ENCODE measurements around the gene EEFSEC.

DNA sequence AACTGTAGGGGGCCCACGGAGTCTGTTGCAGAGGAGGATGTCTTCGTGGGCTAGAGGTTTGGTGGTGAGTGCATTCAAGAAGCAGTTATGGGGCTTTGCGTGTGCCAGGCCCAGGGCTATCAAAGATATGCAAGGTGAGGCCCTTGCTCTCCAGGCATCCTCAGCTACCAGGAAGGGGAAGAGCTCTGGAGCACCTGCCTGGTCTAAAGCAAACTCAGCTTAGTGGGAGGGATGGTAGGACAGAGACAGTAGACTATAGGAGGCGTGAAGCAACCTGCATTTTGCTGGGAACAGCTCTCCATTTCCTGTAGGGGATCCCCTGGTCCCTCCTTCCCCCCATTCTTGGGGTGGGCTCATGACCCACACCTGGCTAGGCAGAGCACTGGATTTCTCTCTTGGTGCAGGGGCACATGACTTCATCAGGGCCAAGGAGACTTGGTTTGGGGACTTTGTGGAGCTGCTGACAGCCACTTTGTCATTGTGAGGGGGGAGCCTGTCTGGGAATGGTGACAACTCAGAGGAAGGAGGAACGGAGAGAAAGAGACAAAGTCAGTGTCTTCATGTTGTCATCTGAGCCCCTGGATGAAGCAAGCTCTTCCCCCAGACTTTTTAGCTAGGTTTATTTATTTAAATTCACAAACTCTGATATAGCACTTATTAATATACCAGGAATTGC lies 8.6 kb upstream of the EEFSEC start:
- no peak for TF ChIP-seq POLR2AphosphoS5 (IDR thresholded peaks at IDR 0.05; ENCODE audit: low read depth)
- TF ChIP-seq EZH2 (IDR thresholded peaks at IDR 0.05; ENCODE audit: low read depth, unreplicated experiment) = no peak
- TF ChIP-seq, protein P1, sequence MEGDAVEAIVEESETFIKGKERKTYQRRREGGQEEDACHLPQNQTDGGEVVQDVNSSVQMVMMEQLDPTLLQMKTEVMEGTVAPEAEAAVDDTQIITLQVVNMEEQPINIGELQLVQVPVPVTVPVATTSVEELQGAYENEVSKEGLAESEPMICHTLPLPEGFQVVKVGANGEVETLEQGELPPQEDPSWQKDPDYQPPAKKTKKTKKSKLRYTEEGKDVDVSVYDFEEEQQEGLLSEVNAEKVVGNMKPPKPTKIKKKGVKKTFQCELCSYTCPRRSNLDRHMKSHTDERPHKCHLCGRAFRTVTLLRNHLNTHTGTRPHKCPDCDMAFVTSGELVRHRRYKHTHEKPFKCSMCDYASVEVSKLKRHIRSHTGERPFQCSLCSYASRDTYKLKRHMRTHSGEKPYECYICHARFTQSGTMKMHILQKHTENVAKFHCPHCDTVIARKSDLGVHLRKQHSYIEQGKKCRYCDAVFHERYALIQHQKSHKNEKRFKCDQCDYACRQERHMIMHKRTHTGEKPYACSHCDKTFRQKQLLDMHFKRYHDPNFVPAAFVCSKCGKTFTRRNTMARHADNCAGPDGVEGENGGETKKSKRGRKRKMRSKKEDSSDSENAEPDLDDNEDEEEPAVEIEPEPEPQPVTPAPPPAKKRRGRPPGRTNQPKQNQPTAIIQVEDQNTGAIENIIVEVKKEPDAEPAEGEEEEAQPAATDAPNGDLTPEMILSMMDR (conservative IDR thresholded peaks at IDR 0.05; ENCODE audit: low read depth in 2 of 2) = no peak
- no peak for TF ChIP-seq EZH2phosphoT487 (IDR thresholded peaks at IDR 0.05; ENCODE audit: unreplicated experiment)
- TF ChIP-seq CREB1 (CRISPR knock-in tag; IDR thresholded peaks at IDR 0.05; ENCODE audit: low read depth) = no peak
- TF ChIP-seq, protein P2, sequence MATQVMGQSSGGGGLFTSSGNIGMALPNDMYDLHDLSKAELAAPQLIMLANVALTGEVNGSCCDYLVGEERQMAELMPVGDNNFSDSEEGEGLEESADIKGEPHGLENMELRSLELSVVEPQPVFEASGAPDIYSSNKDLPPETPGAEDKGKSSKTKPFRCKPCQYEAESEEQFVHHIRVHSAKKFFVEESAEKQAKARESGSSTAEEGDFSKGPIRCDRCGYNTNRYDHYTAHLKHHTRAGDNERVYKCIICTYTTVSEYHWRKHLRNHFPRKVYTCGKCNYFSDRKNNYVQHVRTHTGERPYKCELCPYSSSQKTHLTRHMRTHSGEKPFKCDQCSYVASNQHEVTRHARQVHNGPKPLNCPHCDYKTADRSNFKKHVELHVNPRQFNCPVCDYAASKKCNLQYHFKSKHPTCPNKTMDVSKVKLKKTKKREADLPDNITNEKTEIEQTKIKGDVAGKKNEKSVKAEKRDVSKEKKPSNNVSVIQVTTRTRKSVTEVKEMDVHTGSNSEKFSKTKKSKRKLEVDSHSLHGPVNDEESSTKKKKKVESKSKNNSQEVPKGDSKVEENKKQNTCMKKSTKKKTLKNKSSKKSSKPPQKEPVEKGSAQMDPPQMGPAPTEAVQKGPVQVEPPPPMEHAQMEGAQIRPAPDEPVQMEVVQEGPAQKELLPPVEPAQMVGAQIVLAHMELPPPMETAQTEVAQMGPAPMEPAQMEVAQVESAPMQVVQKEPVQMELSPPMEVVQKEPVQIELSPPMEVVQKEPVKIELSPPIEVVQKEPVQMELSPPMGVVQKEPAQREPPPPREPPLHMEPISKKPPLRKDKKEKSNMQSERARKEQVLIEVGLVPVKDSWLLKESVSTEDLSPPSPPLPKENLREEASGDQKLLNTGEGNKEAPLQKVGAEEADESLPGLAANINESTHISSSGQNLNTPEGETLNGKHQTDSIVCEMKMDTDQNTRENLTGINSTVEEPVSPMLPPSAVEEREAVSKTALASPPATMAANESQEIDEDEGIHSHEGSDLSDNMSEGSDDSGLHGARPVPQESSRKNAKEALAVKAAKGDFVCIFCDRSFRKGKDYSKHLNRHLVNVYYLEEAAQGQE (IDR thresholded peaks at IDR 0.05; ENCODE audit: unreplicated experiment) = no peak
- TF ChIP-seq, protein P3, sequence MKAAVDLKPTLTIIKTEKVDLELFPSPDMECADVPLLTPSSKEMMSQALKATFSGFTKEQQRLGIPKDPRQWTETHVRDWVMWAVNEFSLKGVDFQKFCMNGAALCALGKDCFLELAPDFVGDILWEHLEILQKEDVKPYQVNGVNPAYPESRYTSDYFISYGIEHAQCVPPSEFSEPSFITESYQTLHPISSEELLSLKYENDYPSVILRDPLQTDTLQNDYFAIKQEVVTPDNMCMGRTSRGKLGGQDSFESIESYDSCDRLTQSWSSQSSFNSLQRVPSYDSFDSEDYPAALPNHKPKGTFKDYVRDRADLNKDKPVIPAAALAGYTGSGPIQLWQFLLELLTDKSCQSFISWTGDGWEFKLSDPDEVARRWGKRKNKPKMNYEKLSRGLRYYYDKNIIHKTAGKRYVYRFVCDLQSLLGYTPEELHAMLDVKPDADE (IDR thresholded peaks at IDR 0.05) = no peak
- TF ChIP-seq STAT1 (IDR thresholded peaks at IDR 0.05; ENCODE audit: unreplicated experiment) = no peak
- TF ChIP-seq, protein P4, sequence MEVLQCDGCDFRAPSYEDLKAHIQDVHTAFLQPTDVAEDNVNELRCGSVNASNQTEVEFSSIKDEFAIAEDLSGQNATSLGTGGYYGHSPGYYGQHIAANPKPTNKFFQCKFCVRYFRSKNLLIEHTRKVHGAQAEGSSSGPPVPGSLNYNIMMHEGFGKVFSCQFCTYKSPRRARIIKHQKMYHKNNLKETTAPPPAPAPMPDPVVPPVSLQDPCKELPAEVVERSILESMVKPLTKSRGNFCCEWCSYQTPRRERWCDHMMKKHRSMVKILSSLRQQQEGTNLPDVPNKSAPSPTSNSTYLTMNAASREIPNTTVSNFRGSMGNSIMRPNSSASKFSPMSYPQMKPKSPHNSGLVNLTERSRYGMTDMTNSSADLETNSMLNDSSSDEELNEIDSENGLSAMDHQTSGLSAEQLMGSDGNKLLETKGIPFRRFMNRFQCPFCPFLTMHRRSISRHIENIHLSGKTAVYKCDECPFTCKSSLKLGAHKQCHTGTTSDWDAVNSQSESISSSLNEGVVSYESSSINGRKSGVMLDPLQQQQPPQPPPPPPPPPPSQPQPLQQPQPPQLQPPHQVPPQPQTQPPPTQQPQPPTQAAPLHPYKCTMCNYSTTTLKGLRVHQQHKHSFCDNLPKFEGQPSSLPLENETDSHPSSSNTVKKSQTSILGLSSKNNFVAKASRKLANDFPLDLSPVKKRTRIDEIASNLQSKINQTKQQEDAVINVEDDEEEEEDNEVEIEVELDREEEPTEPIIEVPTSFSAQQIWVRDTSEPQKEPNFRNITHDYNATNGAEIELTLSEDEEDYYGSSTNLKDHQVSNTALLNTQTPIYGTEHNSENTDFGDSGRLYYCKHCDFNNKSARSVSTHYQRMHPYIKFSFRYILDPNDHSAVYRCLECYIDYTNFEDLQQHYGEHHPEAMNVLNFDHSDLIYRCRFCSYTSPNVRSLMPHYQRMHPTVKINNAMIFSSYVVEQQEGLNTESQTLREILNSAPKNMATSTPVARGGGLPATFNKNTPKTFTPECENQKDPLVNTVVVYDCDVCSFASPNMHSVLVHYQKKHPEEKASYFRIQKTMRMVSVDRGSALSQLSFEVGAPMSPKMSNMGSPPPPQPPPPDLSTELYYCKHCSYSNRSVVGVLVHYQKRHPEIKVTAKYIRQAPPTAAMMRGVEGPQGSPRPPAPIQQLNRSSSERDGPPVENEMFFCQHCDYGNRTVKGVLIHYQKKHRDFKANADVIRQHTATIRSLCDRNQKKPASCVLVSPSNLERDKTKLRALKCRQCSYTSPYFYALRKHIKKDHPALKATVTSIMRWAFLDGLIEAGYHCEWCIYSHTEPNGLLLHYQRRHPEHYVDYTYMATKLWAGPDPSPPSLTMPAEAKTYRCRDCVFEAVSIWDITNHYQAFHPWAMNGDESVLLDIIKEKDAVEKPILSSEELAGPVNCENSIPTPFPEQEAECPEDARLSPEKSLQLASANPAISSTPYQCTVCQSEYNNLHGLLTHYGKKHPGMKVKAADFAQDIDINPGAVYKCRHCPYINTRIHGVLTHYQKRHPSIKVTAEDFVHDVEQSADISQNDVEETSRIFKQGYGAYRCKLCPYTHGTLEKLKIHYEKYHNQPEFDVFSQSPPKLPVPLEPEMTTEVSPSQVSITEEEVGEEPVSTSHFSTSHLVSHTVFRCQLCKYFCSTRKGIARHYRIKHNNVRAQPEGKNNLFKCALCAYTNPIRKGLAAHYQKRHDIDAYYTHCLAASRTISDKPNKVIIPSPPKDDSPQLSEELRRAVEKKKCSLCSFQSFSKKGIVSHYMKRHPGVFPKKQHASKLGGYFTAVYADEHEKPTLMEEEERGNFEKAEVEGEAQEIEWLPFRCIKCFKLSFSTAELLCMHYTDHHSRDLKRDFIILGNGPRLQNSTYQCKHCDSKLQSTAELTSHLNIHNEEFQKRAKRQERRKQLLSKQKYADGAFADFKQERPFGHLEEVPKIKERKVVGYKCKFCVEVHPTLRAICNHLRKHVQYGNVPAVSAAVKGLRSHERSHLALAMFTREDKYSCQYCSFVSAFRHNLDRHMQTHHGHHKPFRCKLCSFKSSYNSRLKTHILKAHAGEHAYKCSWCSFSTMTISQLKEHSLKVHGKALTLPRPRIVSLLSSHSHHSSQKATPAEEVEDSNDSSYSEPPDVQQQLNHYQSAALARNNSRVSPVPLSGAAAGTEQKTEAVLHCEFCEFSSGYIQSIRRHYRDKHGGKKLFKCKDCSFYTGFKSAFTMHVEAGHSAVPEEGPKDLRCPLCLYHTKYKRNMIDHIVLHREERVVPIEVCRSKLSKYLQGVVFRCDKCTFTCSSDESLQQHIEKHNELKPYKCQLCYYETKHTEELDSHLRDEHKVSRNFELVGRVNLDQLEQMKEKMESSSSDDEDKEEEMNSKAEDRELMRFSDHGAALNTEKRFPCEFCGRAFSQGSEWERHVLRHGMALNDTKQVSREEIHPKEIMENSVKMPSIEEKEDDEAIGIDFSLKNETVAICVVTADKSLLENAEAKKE (CRISPR knock-in tag; IDR thresholded peaks at IDR 0.05) = no peak
